ENCODE results near the gene ZNF230.

The ZNF230 gene

GRCh38 chr19:44002566-44003460 lies at the start of gene ZNF230 (continued):
- TF ChIP-seq ZNF19 (tag by site-specific recombination; IDR thresholded peaks at IDR 0.05; ENCODE audit: low read depth) (no peak), ZNF707 (tag by site-specific recombination; IDR thresholded peaks at IDR 0.05) (no peak), ZBTB6 (tag by site-specific recombination; IDR thresholded peaks at IDR 0.05) (peak; percentile 96), KLF9 (tag by site-specific recombination; IDR thresholded peaks at IDR 0.05; ENCODE audit: low read depth) (no peak), ZFP41 (tag by site-specific recombination; IDR thresholded peaks at IDR 0.05; ENCODE audit: borderline replicate concordance) (no peak), PRDM6 (tag by site-specific recombination; IDR thresholded peaks at IDR 0.05) (no peak), ZNF26 (tag by site-specific recombination; IDR thresholded peaks at IDR 0.05) (no peak), ZNF239 (tag by site-specific recombination; IDR thresholded peaks at IDR 0.05) (no peak), SETDB1 (IDR thresholded peaks at IDR 0.05; ENCODE audit: insufficient read length, low read length) (peak; percentile 32), GLIS1 (tag by site-specific recombination; IDR thresholded peaks at IDR 0.05) (peak; percentile 91), MZF1 (tag by site-specific recombination; IDR thresholded peaks at IDR 0.05; ENCODE audit: borderline replicate concordance) (no peak), ZNF266 (tag by site-specific recombination; IDR thresholded peaks at IDR 0.05; ENCODE audit: low read depth) (no peak), ZSCAN18 (tag by site-specific recombination; IDR thresholded peaks at IDR 0.05) (peak; percentile 24; the same call in 1 of the 2 replicates), KLF16 (tag by site-specific recombination; IDR thresholded peaks at IDR 0.05) (peak; percentile 33), ELK4 (IDR thresholded peaks at IDR 0.05; ENCODE audit: borderline replicate concordance, low read depth, low read length) (no peak), ZNF398 (tag by site-specific recombination; IDR thresholded peaks at IDR 0.05) (peak; percentile 43; the same call in 1 of the 2 replicates), ZSCAN5A (tag by site-specific recombination; IDR thresholded peaks at IDR 0.05) (no peak; the same call in 1 of the 2 replicates), SCRT1 (tag by site-specific recombination; IDR thresholded peaks at IDR 0.05; ENCODE audit: borderline replicate concordance) (no peak), HOXC10 (CRISPR knock-in tag; IDR thresholded peaks at IDR 0.05) (no peak), REST (tag by site-specific recombination; IDR thresholded peaks at IDR 0.05) (peak; percentile 64), RBAK (tag by site-specific recombination; IDR thresholded peaks at IDR 0.05) (no peak), ZNF639 (tag by site-specific recombination; IDR thresholded peaks at IDR 0.05) (peak; percentile 76; the same call in 1 of the 2 replicates)
